Kidney (tissue), 14 donors: ENCODE results near the gene IMMP2L. TPM values are rescaled to one million over a fixed set of nuclear protein-coding genes. Genes with fewer than 3 reads are reported as not detected.
A peak's percentile ranks its signal among the peaks of the same experiment; 100 is the strongest.

ENCODE experiments used
- DNase-seq, 5 donors: peaks; one replicate each; pipeline ENCODE4 v3.0.0-alpha.2; 2013 to 2020
- FAIRE-seq: peaks from 2 replicates; lab custom pipeline; 2012; peaks lifted over from hg19 to GRCh38; lab: Jason Lieb, UNC
- H3K27ac ChIP-seq, 2 donors: one replicate each; pipeline ENCODE4 v1.7.0; 2013; ENCODE audit warnings: low read depth in 2 of 2, low read length in 2 of 2, inconsistent platforms in 1 of 2
- H3K27me3 ChIP-seq: one replicate; pipeline ENCODE4 v1.7.1; 2013; ENCODE audit warnings: low read length, inconsistent platforms; ENCODE audit not compliant: control insufficient read depth, insufficient read depth
- H3K36me3 ChIP-seq, 3 donors: one replicate each; pipeline versions ENCODE4 v1.7.0 to v1.7.1; 2013; ENCODE audit warnings: low read length in 3 of 3, control low read depth in 1 of 3, inconsistent platforms in 1 of 3; ENCODE audit not compliant: insufficient read depth in 3 of 3, control insufficient read depth in 2 of 3
- H3K4me1 ChIP-seq, 3 donors: one replicate each; pipeline versions ENCODE4 v1.7.0 to v1.7.1; 2013; ENCODE audit warnings: low read length in 3 of 3, inconsistent platforms in 1 of 3, low read depth in 1 of 3; ENCODE audit not compliant: control insufficient read depth in 2 of 3, insufficient read depth in 2 of 3
- H3K4me3 ChIP-seq, 3 donors: one replicate each; pipeline versions ENCODE4 v1.7.0 to v1.8.1; 2013; ENCODE audit warnings: low read length in 3 of 3, control low read depth in 1 of 3, inconsistent platforms in 1 of 3
- H3K9ac ChIP-seq, 3 donors: one replicate each; pipeline versions ENCODE4 v1.7.0 to v1.7.1; 2013; ENCODE audit warnings: low read length in 3 of 3, control low read depth in 1 of 3, inconsistent platforms in 1 of 3
- H3K9me3 ChIP-seq, 3 donors: one replicate each; pipeline versions ENCODE4 v1.7.0 to v1.7.1; 2013; ENCODE audit warnings: low read length in 3 of 3, control low read depth in 1 of 3, inconsistent platforms in 1 of 3; ENCODE audit not compliant: control insufficient read depth in 2 of 3, insufficient read depth in 1 of 3
- CTCF ChIP-seq: IDR thresholded peaks from 3 replicates; pipeline ENCODE4 v1.5.1; 2012; ENCODE audit warnings: mild to moderate bottlenecking, moderate library complexity, borderline replicate concordance; ENCODE audit not compliant: insufficient read depth; ENCODE audit errors: extremely low read depth
- intact Hi-C: fragments of 100-400 bp; cut with DNase I; formaldehyde crosslinking; loops from one replicate; pipeline ENCODE4 v1.11.1; 2022
- polyA plus RNA-seq: library from polyadenylated mRNA; stranded (reverse); fragments of 350-450 nt; fragmentation: Illumina TruSeq; extraction: RNeasy Lipid Tissue Mini Kit (QIAGEN cat#74804); gene quantifications from one replicate; pipeline ENCODE4 v1.2.3, GENCODE V29; 2014; ENCODE audit warnings: low read depth, low replicate concordance; ENCODE audit not compliant: insufficient read depth
- total RNA-seq: library from RNA; stranded (reverse); fragmentation: NEBNext Ultra II Directional; extraction: Animal tissue kit (Norgen Biotek cat#: 25700); gene quantifications from one replicate; pipeline ENCODE4 v1.2.1, GENCODE V29; 2021
- donor health status: control.
- donor health status: control.
- donor health status: control.
- donor health status: control.
- donor health status: control.
- donor health status: DM: yes; HTN: yes; CAD: no.
- donor health status: Normal renal cell carcinoma (clear cell type).

The IMMP2L gene
- total and polyA plus RNA-seq, 2 donors from 2014 or later, result 46.4 to 52.1 TPM

- Histone ChIP-seq H3K36me3 (no peaks in the 10 kb centered on the region), H3K4me1 (no peaks in the 10 kb centered on the region), H3K9ac (no peak overlapping the region), H3K4me3 (no peak overlapping the region), H3K27me3 (no peaks in the 10 kb centered on the region), H3K27ac (no peak overlapping the region), H3K9me3 (no peaks in the 10 kb centered on the region)
- DNase-seq (no peak), FAIRE-seq (no peak)
- intact Hi-C loops, result no loop called here
- TF ChIP-seq CTCF, result no peak
Measured at GRCh38 chr7:111439977-111440376, 122.3 kb downstream of the IMMP2L start.

GRCh38 chr7:111438369-111439289, 123.7 kb downstream of the IMMP2L start:
- no peaks in the 10 kb centered on the region for H3K27me3 ChIP-seq
- no peaks in the 10 kb centered on the region for H3K36me3 ChIP-seq
- peaks cover 0 to 6% (median 0%) of the 10 kb centered on the region in 3 donors for H3K9me3 ChIP-seq
- no peaks in the 10 kb centered on the region for H3K4me1 ChIP-seq
- intact Hi-C loops, result no loop called here
- TF ChIP-seq CTCF, result no peak
- DNase-seq (peak in 3 of 5 donors; percentile 25 to 59 (median 47)), FAIRE-seq (no peak)
- no peak overlapping the region for H3K27ac ChIP-seq
- H3K9ac ChIP-seq, result no peak overlapping the region
- no peak overlapping the region for H3K4me3 ChIP-seq

DNA sequence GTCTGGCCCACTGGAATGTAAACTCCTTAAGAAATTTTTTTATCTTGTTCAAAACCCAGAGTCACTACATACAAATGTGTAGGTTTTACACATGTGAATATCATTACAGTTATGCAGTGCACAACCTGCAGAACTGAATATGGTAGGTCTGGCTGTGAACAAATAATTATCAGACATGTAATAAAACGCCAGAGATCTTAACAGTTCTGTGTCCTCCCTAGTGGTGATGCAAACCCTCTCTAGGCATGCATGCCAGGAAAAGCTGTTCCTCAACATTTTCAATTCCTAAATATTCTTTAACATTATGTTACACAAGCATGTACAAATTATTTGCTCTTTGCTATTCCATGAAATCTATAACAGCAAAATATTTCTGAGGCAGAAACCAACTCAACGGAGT, 124.6 kb downstream of the IMMP2L start:
- H3K36me3 ChIP-seq, result no peaks in the 10 kb centered on the region
- no peak overlapping the region for H3K9ac ChIP-seq
- TF ChIP-seq CTCF, result no peak
- intact Hi-C loops, result no loop called here
- H3K9me3 ChIP-seq, result peaks cover 0 to 6% (median 0%) of the 10 kb centered on the region in 3 donors
- DNase-seq (no peak), FAIRE-seq (no peak)
- H3K4me3 ChIP-seq, result no peak overlapping the region
- H3K4me1 ChIP-seq, result no peaks in the 10 kb centered on the region
- H3K27me3 ChIP-seq, result no peaks in the 10 kb centered on the region
- no peak overlapping the region for H3K27ac ChIP-seq
